Measurements from ENCODE around the gene SRRM2.

SRRM2 gene

DNA sequence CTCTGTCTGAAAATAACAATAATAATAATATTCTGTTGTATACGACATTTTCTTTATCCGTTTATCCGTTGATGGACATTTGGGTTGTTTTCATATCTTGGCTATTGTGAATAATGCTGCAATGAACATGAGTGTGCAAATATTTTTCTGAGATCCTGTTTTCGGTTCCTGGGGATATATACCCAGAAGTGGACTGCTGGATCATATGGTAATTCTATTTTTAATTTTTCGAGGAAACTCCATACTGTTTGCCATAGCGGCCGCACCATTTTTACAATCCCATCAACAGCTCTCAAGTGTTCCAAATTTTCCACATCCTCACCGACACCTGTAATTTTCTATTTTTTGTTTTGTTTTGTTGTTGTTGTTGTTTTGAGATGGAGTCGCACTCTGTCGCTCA, 40.5 kb downstream of the SRRM2 start:
- H3K27ac ChIP-seq (ENCODE audit: low read depth, low read length) = no peak overlapping the region
- H3K4me3 ChIP-seq (ENCODE audit: low read length) = no peak overlapping the region
- H3K4me1 ChIP-seq (ENCODE audit: insufficient read depth, low read length) = peaks cover 3% of the 10 kb centered on the region; the same call in 1 of the 2 replicates
- H3K27me3 ChIP-seq (ENCODE audit: insufficient read depth, low read length) = no peaks in the 10 kb centered on the region; the same call in 1 of the 2 replicates
- no peaks in the 10 kb centered on the region for H3K9me3 ChIP-seq (ENCODE audit: insufficient read depth, low read depth, low read length)
- no peaks in the 10 kb centered on the region for H3K36me3 ChIP-seq (ENCODE audit: insufficient read depth, low read length)
- WGBS = 98% methylated on average over 9 of the region's 10 CpGs
- no peak overlapping the region for H3K9ac ChIP-seq (ENCODE audit: low read depth, low read length)

DNA sequence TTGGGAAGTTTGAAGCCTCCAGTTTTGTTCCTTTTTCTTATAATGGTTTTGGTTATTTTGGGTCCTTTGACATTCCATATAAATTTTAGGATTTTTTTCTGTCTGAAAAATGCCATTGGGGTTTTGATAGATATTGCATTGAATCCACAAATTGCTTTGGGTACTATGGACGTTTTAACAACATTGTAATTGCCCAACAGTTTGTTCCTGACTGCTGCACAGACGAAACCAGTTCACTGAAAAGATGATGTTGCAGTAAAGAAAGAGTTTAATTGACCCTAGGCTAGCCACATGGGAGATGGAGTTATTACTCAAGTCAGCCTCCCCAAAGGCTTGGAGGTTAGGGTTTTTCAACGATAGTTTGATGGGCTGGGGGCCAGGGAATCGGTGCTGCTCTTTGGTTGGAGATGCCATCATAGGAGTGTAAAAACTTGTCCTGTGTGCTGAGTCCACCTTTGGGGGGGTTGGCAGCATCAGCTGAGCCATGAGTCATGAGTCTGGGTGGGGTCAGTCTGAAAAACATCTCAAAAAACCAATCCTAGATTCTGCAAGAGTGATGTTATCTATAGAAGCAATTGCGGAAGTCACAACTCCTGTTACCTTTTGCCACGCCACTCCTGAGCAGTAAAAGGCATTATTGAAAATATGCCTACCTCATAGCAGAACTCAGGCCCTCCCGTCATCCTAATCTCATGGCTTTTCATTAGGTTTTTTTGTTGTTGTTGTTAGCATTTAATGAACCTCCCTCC, 43.1 kb downstream of the SRRM2 start:
- no peaks in the 10 kb centered on the region for H3K9me3 ChIP-seq (ENCODE audit: insufficient read depth, low read depth, low read length)
- H3K4me1 ChIP-seq (ENCODE audit: insufficient read depth, low read length) = no peaks in the 10 kb centered on the region
- H3K9ac ChIP-seq (ENCODE audit: low read depth, low read length) = no peak overlapping the region
- no peaks in the 10 kb centered on the region; the same call in 1 of the 2 replicates for H3K27me3 ChIP-seq (ENCODE audit: insufficient read depth, low read length)
- 90% methylated on average over 6 of the region's 7 CpGs for WGBS
- H3K36me3 ChIP-seq (ENCODE audit: insufficient read depth, low read length) = no peaks in the 10 kb centered on the region
- H3K27ac ChIP-seq (ENCODE audit: low read depth, low read length) = no peak overlapping the region
- H3K4me3 ChIP-seq (ENCODE audit: low read length) = no peak overlapping the region

DNA sequence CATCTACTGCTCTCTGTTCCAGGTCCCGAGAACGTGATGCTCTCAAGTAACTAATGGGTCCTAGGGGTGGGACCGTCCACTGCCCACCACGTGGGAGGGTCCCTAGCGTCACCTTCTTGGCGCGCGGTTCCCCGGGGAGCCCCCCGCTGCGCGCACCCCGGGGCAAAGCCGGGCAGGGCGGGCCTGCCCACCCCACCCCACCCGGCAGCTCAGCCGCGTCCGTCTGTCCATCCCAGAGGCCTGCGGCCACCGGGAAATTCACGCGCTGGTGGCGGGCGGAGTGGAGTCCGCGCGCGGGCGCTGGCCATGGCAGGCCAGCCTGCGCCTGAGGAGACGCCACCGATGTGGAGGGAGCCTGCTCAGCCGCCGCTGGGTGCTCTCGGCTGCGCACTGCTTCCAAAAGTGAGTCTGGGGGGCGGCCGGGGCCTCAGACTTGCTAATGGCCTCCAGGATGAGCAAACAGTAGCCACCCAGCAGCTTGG, 46.3 kb downstream of the SRRM2 start:
- no peak overlapping the region for H3K9ac ChIP-seq (ENCODE audit: low read depth, low read length)
- no peaks in the 10 kb centered on the region for H3K36me3 ChIP-seq (ENCODE audit: insufficient read depth, low read length)
- H3K4me1 ChIP-seq (ENCODE audit: insufficient read depth, low read length) = no peaks in the 10 kb centered on the region
- no peak overlapping the region for H3K27ac ChIP-seq (ENCODE audit: low read depth, low read length)
- 0 out of 2 replicates have a peak, but pooled peaks cover 10% of the 10 kb centered on the region for H3K9me3 ChIP-seq (ENCODE audit: insufficient read depth, low read depth, low read length)
- 96% methylated on average over 39 of the region's 39 CpGs for WGBS
- no peak overlapping the region for H3K4me3 ChIP-seq (ENCODE audit: low read length)
- no peaks in the 10 kb centered on the region; the same call in 1 of the 2 replicates for H3K27me3 ChIP-seq (ENCODE audit: insufficient read depth, low read length)

DNA sequence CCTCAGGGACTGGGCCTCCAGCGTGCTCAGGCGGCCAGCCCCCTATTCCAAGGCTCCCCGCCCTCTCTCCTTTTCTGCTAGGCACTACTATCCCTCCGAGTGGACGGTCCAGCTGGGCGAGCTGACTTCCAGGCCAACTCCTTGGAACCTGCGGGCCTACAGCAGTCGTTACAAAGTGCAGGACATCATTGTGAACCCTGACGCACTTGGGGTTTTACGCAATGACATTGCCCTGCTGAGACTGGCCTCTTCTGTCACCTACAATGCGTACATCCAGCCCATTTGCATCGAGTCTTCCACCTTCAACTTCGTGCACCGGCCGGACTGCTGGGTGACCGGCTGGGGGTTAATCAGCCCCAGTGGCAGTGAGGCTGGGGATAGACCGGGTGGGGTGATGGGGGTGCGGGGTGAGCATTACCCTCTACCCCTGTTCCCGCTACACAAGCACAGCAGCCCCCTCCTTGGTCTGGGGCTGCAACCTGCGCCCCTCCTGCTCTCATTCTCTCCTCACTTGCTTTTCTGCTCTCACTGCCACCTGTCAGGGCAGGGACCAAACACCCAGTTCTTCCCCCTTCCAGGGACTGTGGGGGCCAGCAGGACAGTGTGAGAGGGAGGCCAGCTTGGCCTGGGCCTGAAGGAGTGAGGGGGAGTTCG, 46.9 kb downstream of the SRRM2 start:
- no peak overlapping the region for H3K27ac ChIP-seq (ENCODE audit: low read depth, low read length)
- no peak overlapping the region for H3K4me3 ChIP-seq (ENCODE audit: low read length)
- no peak overlapping the region for H3K9ac ChIP-seq (ENCODE audit: low read depth, low read length)
- H3K27me3 ChIP-seq (ENCODE audit: insufficient read depth, low read length) = no peaks in the 10 kb centered on the region; the same call in 1 of the 2 replicates
- no peaks in the 10 kb centered on the region for H3K36me3 ChIP-seq (ENCODE audit: insufficient read depth, low read length)
- H3K9me3 ChIP-seq (ENCODE audit: insufficient read depth, low read depth, low read length) = peaks cover 12% of the 10 kb centered on the region; the same call in 1 of the 2 replicates
- H3K4me1 ChIP-seq (ENCODE audit: insufficient read depth, low read length) = no peaks in the 10 kb centered on the region
- whole genome bisulfite sequencing = 92% methylated on average over 20 of the region's 21 CpGs

DNA sequence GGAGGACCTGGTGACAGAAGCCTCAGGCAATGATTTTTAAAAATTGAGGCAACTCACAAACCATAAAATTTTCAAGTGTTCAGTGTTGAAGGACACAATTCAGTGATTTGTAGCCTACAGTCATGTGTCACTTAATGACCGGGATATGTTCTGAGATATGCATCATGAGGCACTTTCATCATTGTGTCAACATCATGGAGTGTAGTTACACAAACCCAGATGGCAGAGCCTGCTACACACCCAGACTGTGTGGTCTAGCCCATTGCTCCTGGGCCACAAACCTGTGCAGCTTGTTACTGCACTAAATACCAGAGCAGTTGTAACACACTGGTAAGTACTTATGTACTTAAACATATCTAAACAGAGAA, 47.4 kb downstream of the SRRM2 start:
- Histone ChIP-seq H3K27ac (ENCODE audit: low read depth, low read length) (no peak overlapping the region), H3K9ac (ENCODE audit: low read depth, low read length) (no peak overlapping the region), H3K4me1 (ENCODE audit: insufficient read depth, low read length) (no peaks in the 10 kb centered on the region), H3K27me3 (ENCODE audit: insufficient read depth, low read length) (no peaks in the 10 kb centered on the region; the same call in 1 of the 2 replicates), H3K9me3 (ENCODE audit: insufficient read depth, low read depth, low read length) (peaks cover 14% of the 10 kb centered on the region; the same call in 1 of the 2 replicates), H3K4me3 (ENCODE audit: low read length) (no peak overlapping the region), H3K36me3 (ENCODE audit: insufficient read depth, low read length) (no peaks in the 10 kb centered on the region)
- WGBS = 89% methylated on average over 1 of the region's 1 CpG

DNA sequence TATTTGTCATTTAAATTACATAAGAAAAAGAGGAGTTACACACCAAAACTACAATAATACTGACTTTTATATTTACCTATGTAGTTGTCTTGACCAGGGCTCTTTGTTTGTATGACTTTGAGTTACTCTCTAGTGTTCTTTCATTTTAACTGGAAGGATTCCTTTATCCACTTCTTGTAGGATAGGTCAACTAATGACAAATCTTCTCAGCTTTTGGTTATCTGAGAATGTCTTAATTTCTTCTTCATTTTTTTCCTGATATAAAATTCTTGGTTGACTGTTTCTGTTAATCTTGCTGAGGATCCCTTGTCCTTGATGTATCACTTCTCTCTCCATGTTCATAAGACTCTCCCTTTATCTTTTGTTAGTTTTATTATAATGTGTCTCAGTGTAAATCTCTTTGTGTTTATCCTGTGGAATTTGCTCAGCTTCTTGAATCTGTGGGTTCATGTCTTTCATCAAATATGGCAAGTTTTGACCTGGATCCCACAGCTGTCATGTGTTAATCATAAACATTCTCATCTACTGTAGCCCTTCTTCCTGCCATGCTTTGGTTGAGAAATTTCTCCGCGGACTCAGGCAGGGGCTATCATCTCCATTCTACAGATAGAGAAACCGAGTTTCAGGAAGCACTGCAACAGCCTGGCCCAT, 51.2 kb downstream of the SRRM2 start:
- no peak overlapping the region for H3K27ac ChIP-seq (ENCODE audit: low read depth, low read length)
- H3K4me1 ChIP-seq (ENCODE audit: insufficient read depth, low read length) = no peaks in the 10 kb centered on the region
- no peak overlapping the region for H3K9ac ChIP-seq (ENCODE audit: low read depth, low read length)
- no peaks in the 10 kb centered on the region for H3K27me3 ChIP-seq (ENCODE audit: insufficient read depth, low read length)
- WGBS = 85% methylated on average over 3 of the region's 3 CpGs
- no peak overlapping the region for H3K4me3 ChIP-seq (ENCODE audit: low read length)
- peaks cover 14% of the 10 kb centered on the region; the same call in 1 of the 2 replicates for H3K9me3 ChIP-seq (ENCODE audit: insufficient read depth, low read depth, low read length)
- no peaks in the 10 kb centered on the region for H3K36me3 ChIP-seq (ENCODE audit: insufficient read depth, low read length)

DNA sequence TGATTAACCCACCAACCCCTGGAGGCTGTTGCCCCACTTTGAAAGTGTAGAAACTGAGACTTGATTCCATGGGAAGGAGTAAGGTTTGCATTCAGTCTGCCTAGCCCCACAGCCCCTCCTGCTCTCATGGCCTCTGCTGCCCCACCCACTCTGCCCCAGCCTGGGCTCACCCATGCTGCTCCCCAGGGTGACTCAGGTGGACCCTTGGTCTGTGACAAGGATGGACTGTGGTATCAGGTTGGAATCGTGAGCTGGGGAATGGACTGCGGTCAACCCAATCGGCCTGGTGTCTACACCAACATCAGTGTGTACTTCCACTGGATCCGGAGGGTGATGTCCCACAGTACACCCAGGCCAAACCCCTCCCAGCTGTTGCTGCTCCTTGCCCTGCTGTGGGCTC, 52.3 kb downstream of the SRRM2 start:
- H3K27me3 ChIP-seq (ENCODE audit: insufficient read depth, low read length) = no peaks in the 10 kb centered on the region
- H3K36me3 ChIP-seq (ENCODE audit: insufficient read depth, low read length) = no peaks in the 10 kb centered on the region
- H3K4me3 ChIP-seq (ENCODE audit: low read length) = no peak overlapping the region
- WGBS = 92% methylated on average over 4 of the region's 4 CpGs
- H3K4me1 ChIP-seq (ENCODE audit: insufficient read depth, low read length) = no peaks in the 10 kb centered on the region
- H3K9me3 ChIP-seq (ENCODE audit: insufficient read depth, low read depth, low read length) = peaks cover 14% of the 10 kb centered on the region; the same call in 1 of the 2 replicates
- no peak overlapping the region for H3K9ac ChIP-seq (ENCODE audit: low read depth, low read length)
- no peak overlapping the region for H3K27ac ChIP-seq (ENCODE audit: low read depth, low read length)

DNA sequence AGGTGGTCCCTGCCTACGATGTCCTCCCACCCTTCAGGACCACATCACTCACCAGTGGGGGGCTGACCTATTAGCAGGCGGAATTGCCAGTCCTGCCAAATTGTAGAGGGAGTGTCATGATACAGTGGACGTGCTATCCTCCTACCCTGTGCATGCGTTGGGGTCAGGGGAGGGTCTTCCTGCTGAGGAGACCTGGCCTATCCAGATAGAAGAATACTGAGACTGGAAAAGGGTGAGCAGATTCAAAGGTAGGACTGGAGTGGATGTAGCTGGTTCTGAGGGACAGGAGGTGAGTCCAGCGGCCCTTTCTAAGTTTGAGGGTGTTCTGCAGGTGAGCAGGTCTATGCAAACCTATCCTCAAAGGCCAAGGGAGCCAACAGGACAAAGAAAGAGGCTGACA, 53.8 kb downstream of the SRRM2 start:
- H3K27ac ChIP-seq (ENCODE audit: low read depth, low read length) = no peak overlapping the region
- H3K9ac ChIP-seq (ENCODE audit: low read depth, low read length) = no peak overlapping the region
- peaks cover 14% of the 10 kb centered on the region; the same call in 1 of the 2 replicates for H3K9me3 ChIP-seq (ENCODE audit: insufficient read depth, low read depth, low read length)
- no peaks in the 10 kb centered on the region for H3K4me1 ChIP-seq (ENCODE audit: insufficient read depth, low read length)
- WGBS = 81% methylated on average over 5 of the region's 5 CpGs
- no peaks in the 10 kb centered on the region for H3K36me3 ChIP-seq (ENCODE audit: insufficient read depth, low read length)
- 0 out of 2 replicates have a peak, but pooled peaks cover 2% of the 10 kb centered on the region for H3K27me3 ChIP-seq (ENCODE audit: insufficient read depth, low read length)
- H3K4me3 ChIP-seq (ENCODE audit: low read length) = no peak overlapping the region

DNA sequence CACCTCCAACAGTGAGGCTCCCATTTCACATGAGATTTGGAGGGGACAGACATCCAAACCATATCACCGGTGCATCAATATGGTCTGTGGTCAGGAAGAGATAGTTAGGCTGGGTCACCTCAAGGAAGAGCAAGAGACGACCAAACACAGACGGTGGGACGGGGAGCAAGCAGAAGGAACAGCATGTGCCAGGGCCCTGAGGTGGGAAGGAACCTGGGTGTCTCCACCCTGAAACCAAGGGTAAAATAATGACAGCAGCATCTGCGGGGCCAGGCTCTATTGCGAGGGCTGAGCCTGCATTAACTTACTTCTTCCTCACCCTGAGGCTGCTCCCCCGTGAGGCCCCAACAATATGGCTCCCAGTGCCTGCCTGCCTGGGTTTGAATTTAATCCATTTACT, 55.7 kb downstream of the SRRM2 start:
- Histone ChIP-seq H3K4me1 (ENCODE audit: insufficient read depth, low read length) (no peaks in the 10 kb centered on the region), H3K4me3 (ENCODE audit: low read length) (no peak overlapping the region), H3K9ac (ENCODE audit: low read depth, low read length) (no peak overlapping the region), H3K27ac (ENCODE audit: low read depth, low read length) (no peak overlapping the region), H3K27me3 (ENCODE audit: insufficient read depth, low read length) (0 out of 2 replicates have a peak, but pooled peaks cover 2% of the 10 kb centered on the region), H3K36me3 (ENCODE audit: insufficient read depth, low read length) (no peaks in the 10 kb centered on the region), H3K9me3 (ENCODE audit: insufficient read depth, low read depth, low read length) (peaks cover 10% of the 10 kb centered on the region; the same call in 1 of the 2 replicates)
- 93% methylated on average over 7 of the region's 7 CpGs for WGBS

DNA sequence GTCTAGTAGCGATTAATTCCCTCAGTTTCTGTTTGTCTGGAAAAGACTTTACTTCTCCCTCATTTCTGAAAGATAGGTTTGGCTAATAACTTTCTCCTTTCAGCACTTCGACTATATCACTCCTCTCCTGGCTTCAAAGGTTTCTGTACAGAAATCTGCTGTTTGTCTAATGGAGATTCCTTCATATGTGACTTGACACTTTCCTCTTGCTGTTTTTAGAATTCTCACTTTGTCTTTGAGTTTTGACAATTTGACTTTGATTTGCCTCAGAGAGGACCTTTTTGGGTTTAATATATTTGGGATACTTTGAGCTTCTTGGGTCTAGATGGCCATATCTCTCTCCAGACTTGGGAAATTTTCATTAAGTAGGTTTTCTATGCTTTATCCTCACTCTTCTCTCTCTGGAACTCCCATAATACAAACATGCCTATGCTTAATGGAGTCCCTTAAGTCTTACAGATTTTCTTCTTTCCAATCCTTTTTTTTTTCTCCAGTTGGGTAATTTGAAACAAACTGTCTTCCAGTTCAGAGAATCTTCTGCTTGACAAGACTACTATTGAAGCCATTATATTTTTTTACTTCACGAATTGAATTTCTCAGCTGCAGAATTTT, 56.8 kb downstream of the SRRM2 start:
- no peak overlapping the region for H3K4me3 ChIP-seq (ENCODE audit: low read length)
- 0 out of 2 replicates have a peak, but pooled peaks cover 2% of the 10 kb centered on the region for H3K27me3 ChIP-seq (ENCODE audit: insufficient read depth, low read length)
- H3K36me3 ChIP-seq (ENCODE audit: insufficient read depth, low read length) = no peaks in the 10 kb centered on the region
- no peaks in the 10 kb centered on the region for H3K4me1 ChIP-seq (ENCODE audit: insufficient read depth, low read length)
- peaks cover 2% of the 10 kb centered on the region; the same call in 1 of the 2 replicates for H3K9me3 ChIP-seq (ENCODE audit: insufficient read depth, low read depth, low read length)
- no peak overlapping the region for H3K9ac ChIP-seq (ENCODE audit: low read depth, low read length)
- no peak overlapping the region for H3K27ac ChIP-seq (ENCODE audit: low read depth, low read length)
- 86% methylated on average over 2 of the region's 3 CpGs for WGBS

All from HUES64 (cell line).